DOHH2 (cell line): Measurements from ENCODE around the gene SLC6A19.

ENCODE experiments used
- EZH2phosphoT487 ChIP-seq: fragments of 200-600 bp; sonication (generic); IDR thresholded peaks from 2 replicates; pipeline ENCODE4 v1.6.1; 2017; ENCODE audit warnings: borderline replicate concordance, mild to moderate bottlenecking, antibody characterized with exemption, low read length, moderate library complexity, mixed read lengths
- TF ChIP-seq, protein P1 (sequence below): fragments of 200-600 bp; sonication (generic); IDR thresholded peaks from one replicate; pipeline ENCODE4 v1.5.1; 2014; ENCODE audit warnings: antibody characterized with exemption, mild to moderate bottlenecking, low read depth, low read length; ENCODE audit not compliant: poor library complexity, severe bottlenecking

- TF ChIP-seq, protein P1, sequence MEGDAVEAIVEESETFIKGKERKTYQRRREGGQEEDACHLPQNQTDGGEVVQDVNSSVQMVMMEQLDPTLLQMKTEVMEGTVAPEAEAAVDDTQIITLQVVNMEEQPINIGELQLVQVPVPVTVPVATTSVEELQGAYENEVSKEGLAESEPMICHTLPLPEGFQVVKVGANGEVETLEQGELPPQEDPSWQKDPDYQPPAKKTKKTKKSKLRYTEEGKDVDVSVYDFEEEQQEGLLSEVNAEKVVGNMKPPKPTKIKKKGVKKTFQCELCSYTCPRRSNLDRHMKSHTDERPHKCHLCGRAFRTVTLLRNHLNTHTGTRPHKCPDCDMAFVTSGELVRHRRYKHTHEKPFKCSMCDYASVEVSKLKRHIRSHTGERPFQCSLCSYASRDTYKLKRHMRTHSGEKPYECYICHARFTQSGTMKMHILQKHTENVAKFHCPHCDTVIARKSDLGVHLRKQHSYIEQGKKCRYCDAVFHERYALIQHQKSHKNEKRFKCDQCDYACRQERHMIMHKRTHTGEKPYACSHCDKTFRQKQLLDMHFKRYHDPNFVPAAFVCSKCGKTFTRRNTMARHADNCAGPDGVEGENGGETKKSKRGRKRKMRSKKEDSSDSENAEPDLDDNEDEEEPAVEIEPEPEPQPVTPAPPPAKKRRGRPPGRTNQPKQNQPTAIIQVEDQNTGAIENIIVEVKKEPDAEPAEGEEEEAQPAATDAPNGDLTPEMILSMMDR, result no peak
- no peak for TF ChIP-seq EZH2phosphoT487
These were observed 30.0 kb downstream of the SLC6A19 start for GRCh38 chr5:1231354-1231905.
